NCI-H524 treated with DMSO at 0.1 percent for 48 hours (cell line): Measurements from ENCODE around the gene DHRSX.
"Not testable (repeated sequence)": the region's sequence is repeated elsewhere in the genome, so short reads cannot be mapped to it uniquely, and the experiment has no call there.

Source experiments
- DNase-seq: peaks from one replicate; lab custom pipeline; 2025; lab: John Stamatoyannopoulos, UW

Gene DHRSX

GRCh38 chrX:2350036-2350435 is 150.7 kb downstream of the DHRSX start:
- not testable (repeated sequence) for DNase-seq

GRCh38 chrX:2348211-2348610 is 152.6 kb downstream of the DHRSX start:
- DNase-seq, result no peak

- no peak for DNase-seq
Observed at GRCh38 chrX:2346158-2346557, 154.6 kb downstream of the DHRSX start.

- DNase-seq, result no peak
Observed at GRCh38 chrX:2345562-2345961, 155.2 kb downstream of the DHRSX start.

GRCh38 chrX:2343413-2343812 is 157.4 kb downstream of the DHRSX start:
- no peak for DNase-seq

- DNase-seq, result no peak
Observed at GRCh38 chrX:2342874-2343273, 157.9 kb downstream of the DHRSX start.

- DNase-seq, result no peak
Observed at GRCh38 chrX:2342281-2342688, 158.5 kb downstream of the DHRSX start.

GRCh38 chrX:2340991-2341390 is 159.8 kb downstream of the DHRSX start:
- DNase-seq, result no peak

GRCh38 chrX:2336181-2336580 is 164.6 kb downstream of the DHRSX start:
- DNase-seq, result no peak

GRCh38 chrX:2334237-2334636 is 166.5 kb downstream of the DHRSX start:
- no peak for DNase-seq

- no peak for DNase-seq
Observed at GRCh38 chrX:2332252-2332651, 168.5 kb downstream of the DHRSX start.

- no peak for DNase-seq
Observed at GRCh38 chrX:2330910-2331309, 169.9 kb downstream of the DHRSX start.

GRCh38 chrX:2330487-2330886 is 170.3 kb downstream of the DHRSX start:
- DNase-seq, result no peak

GRCh38 chrX:2327423-2327822 is 173.4 kb downstream of the DHRSX start:
- no peak for DNase-seq

GRCh38 chrX:2325076-2325784 is 175.5 kb downstream of the DHRSX start:
- no peak for DNase-seq

- DNase-seq, result no peak
Observed at GRCh38 chrX:2324151-2324550, 176.6 kb downstream of the DHRSX start.

- no peak for DNase-seq
Observed at GRCh38 chrX:2321411-2321810, 179.4 kb downstream of the DHRSX start.

- no peak for DNase-seq
Observed at GRCh38 chrX:2320580-2321327, 180.0 kb downstream of the DHRSX start.

GRCh38 chrX:2320089-2320488 is 180.7 kb downstream of the DHRSX start:
- no peak for DNase-seq

GRCh38 chrX:2318371-2318770 is 182.4 kb downstream of the DHRSX start:
- DNase-seq, result no peak

GRCh38 chrX:2317527-2318055 is 183.2 kb downstream of the DHRSX start:
- no peak for DNase-seq

GRCh38 chrX:2316534-2316933 is 184.2 kb downstream of the DHRSX start:
- DNase-seq, result no peak

GRCh38 chrX:2315434-2315833 is 185.3 kb downstream of the DHRSX start:
- no peak for DNase-seq
